ENCODE results near the gene HOXA3.

HOXA3 gene

GRCh38 chr7:27142580-27143022, 9.8 kb downstream of the HOXA3 start:
- FAIRE-seq: no peak

- no peak for FAIRE-seq
Measured at GRCh38 chr7:27141923-27142579, 10.3 kb downstream of the HOXA3 start.

GRCh38 chr7:27141137-27141922, 11.1 kb downstream of the HOXA3 start:
- no peak for FAIRE-seq

GRCh38 chr7:27140126-27140857, 12.1 kb downstream of the HOXA3 start:
- peak; percentile 66 for FAIRE-seq

GRCh38 chr7:27139334-27140125, 12.9 kb downstream of the HOXA3 start:
- FAIRE-seq: no peak

GRCh38 chr7:27138985-27139333, 13.4 kb downstream of the HOXA3 start:
- FAIRE-seq: no peak

- no peak for FAIRE-seq
Measured at GRCh38 chr7:27138472-27138871, 13.9 kb downstream of the HOXA3 start.

GRCh38 chr7:27137640-27138315, 14.6 kb downstream of the HOXA3 start:
- FAIRE-seq: no peak

GRCh38 chr7:27134392-27134791, 18.0 kb downstream of the HOXA3 start:
- no peak for FAIRE-seq

- FAIRE-seq: no peak
Measured at GRCh38 chr7:27133409-27134231, 18.8 kb downstream of the HOXA3 start.

- FAIRE-seq: no peak
Measured at GRCh38 chr7:27132978-27133377, 19.4 kb downstream of the HOXA3 start.

GRCh38 chr7:27132214-27132613, 20.2 kb downstream of the HOXA3 start:
- FAIRE-seq: no peak

GRCh38 chr7:27131390-27131819, 21.0 kb downstream of the HOXA3 start:
- FAIRE-seq: no peak

GRCh38 chr7:27130540-27131389, 21.6 kb downstream of the HOXA3 start, which contains the start of gene HOXA4:
Gene HOXA4 (minus strand): TSS chr7:27130757. CDS start chr7:27130733, 24 bp downstream.
- no peak for FAIRE-seq

GRCh38 chr7:27129729-27130539, 22.4 kb downstream of the HOXA3 start:
- FAIRE-seq: no peak

GRCh38 chr7:27128776-27129728, 23.3 kb downstream of the HOXA3 start:
- no peak for FAIRE-seq

GRCh38 chr7:27128034-27128433, 24.3 kb downstream of the HOXA3 start:
- no peak for FAIRE-seq

Data from colon (tissue), 2 donors.